Mesenchymal stem cell (in vitro differentiated cells and primary cell): ENCODE results near the gene ARL2.

ENCODE experiments used
- DNase-seq: peaks from one replicate; pipeline ENCODE4 v3.0.0-alpha.2; 2013
- H2AFZ ChIP-seq: one replicate; pipeline ENCODE4 v1.6.1; 2013; ENCODE audit warnings: low read depth, mild to moderate bottlenecking, control low read depth, inconsistent platforms, low read length, moderate library complexity
- H2AK5ac ChIP-seq: 2 replicates; pipeline ENCODE4 v1.6.1; 2013; ENCODE audit warnings: low read length, moderate library complexity, mild to moderate bottlenecking, inconsistent platforms; ENCODE audit not compliant: severe bottlenecking
- H2BK120ac ChIP-seq: one replicate; pipeline ENCODE4 v1.6.1; 2013; ENCODE audit warnings: low read depth, mild to moderate bottlenecking, inconsistent platforms, low read length, moderate library complexity
- H2BK12ac ChIP-seq, 2 experiments: one replicate each; pipeline ENCODE4 v1.6.1; 2013; ENCODE audit warnings: inconsistent platforms in 2 of 2, low read length in 2 of 2, mild to moderate bottlenecking in 2 of 2, moderate library complexity in 2 of 2, control low read depth in 1 of 2
- H2BK15ac ChIP-seq: one replicate; pipeline ENCODE4 v1.6.1; 2013; ENCODE audit warnings: mild to moderate bottlenecking, low read depth, inconsistent platforms; ENCODE audit not compliant: poor library complexity, severe bottlenecking
- H2BK5ac ChIP-seq: 2 replicates; pipeline ENCODE4 v1.6.1; 2013; ENCODE audit warnings: low read depth, mild to moderate bottlenecking, low read length, control low read depth, inconsistent platforms; ENCODE audit not compliant: poor library complexity, severe bottlenecking
- H3K14ac ChIP-seq, 2 experiments: one replicate each; pipeline ENCODE4 v1.6.1; 2013; ENCODE audit warnings: inconsistent platforms in 2 of 2, low read length in 2 of 2, control low read depth in 1 of 2, mild to moderate bottlenecking in 1 of 2, moderate library complexity in 1 of 2
- H3K18ac ChIP-seq, 2 experiments: one replicate each; pipeline ENCODE4 v1.6.1; 2013; ENCODE audit warnings: inconsistent platforms in 2 of 2, low read length in 2 of 2, control low read depth in 1 of 2, low read depth in 1 of 2, mild to moderate bottlenecking in 1 of 2
- H3K23ac ChIP-seq, 2 experiments: one replicate each; pipeline ENCODE4 v1.6.1; 2013; ENCODE audit warnings: inconsistent platforms in 2 of 2, low read length in 2 of 2, mild to moderate bottlenecking in 2 of 2, moderate library complexity in 2 of 2, control low read depth in 1 of 2
- H3K27ac ChIP-seq: 2 replicates; pipeline ENCODE4 v1.5.1; 2013; ENCODE audit warnings: mild to moderate bottlenecking, moderate library complexity, low read length, control low read depth, inconsistent platforms; ENCODE audit not compliant: poor library complexity, severe bottlenecking
- H3K27me3 ChIP-seq, 2 experiments: 2 replicates each; pipeline versions ENCODE4 v1.6.1 to v1.7.0; 2013; ENCODE audit warnings: low read length in 2 of 2, mild to moderate bottlenecking in 2 of 2, moderate library complexity in 2 of 2, control low read depth in 1 of 2, inconsistent platforms in 1 of 2; ENCODE audit not compliant: control insufficient read depth in 1 of 2, insufficient read depth in 1 of 2
- H3K36me3 ChIP-seq, 2 experiments: 2 replicates each; pipeline versions ENCODE4 v1.6.1 to v1.7.0; 2013; ENCODE audit warnings: low read length in 2 of 2, control low read depth in 1 of 2, inconsistent platforms in 1 of 2, low read depth in 1 of 2, mild to moderate bottlenecking in 1 of 2; ENCODE audit not compliant: insufficient read depth in 2 of 2, control insufficient read depth in 1 of 2
- H3K4ac ChIP-seq, 2 experiments: one replicate each; pipeline ENCODE4 v1.6.1; 2013; ENCODE audit warnings: inconsistent platforms in 2 of 2, low read length in 2 of 2, mild to moderate bottlenecking in 2 of 2, moderate library complexity in 2 of 2, control low read depth in 1 of 2, low read depth in 1 of 2
- H3K4me1 ChIP-seq: 2 replicates; pipeline ENCODE4 v1.6.1; 2013; ENCODE audit warnings: low read depth, low read length, control low read depth; ENCODE audit not compliant: control insufficient read depth, insufficient read depth
- H3K4me2 ChIP-seq: 2 replicates; pipeline ENCODE4 v1.6.1; 2013; ENCODE audit warnings: low read length, mild to moderate bottlenecking, inconsistent platforms; ENCODE audit not compliant: poor library complexity, severe bottlenecking
- H3K4me3 ChIP-seq, 2 experiments: 2 replicates each; pipeline versions ENCODE4 v1.5.1 to v1.7.0; 2013; ENCODE audit warnings: low read length in 2 of 2, mild to moderate bottlenecking in 2 of 2, control low read depth in 1 of 2, low read depth in 1 of 2; ENCODE audit not compliant: insufficient read depth in 1 of 2
- H3K79me1 ChIP-seq: replicated peaks from 2 replicates; pipeline ENCODE4 v1.6.1; 2013; ENCODE audit warnings: mild to moderate bottlenecking, control low read depth, low read length, inconsistent platforms; ENCODE audit not compliant: poor library complexity, severe bottlenecking
- H3K9ac ChIP-seq: 2 replicates; pipeline ENCODE4 v1.7.0; 2013; ENCODE audit warnings: mild to moderate bottlenecking, low read length, moderate library complexity
- H3K9me3 ChIP-seq: 2 replicates; pipeline ENCODE4 v1.7.0; 2013; ENCODE audit warnings: mild to moderate bottlenecking, low read length; ENCODE audit not compliant: control insufficient read depth
- H4K8ac ChIP-seq: one replicate; pipeline ENCODE4 v1.6.1; 2013; ENCODE audit warnings: inconsistent platforms, mild to moderate bottlenecking, low read length, moderate library complexity
- H4K91ac ChIP-seq: one replicate; pipeline ENCODE4 v1.6.1; 2013; ENCODE audit warnings: mild to moderate bottlenecking, low read length, inconsistent platforms
- WGBS: methylation state at CpG from one replicate; pipeline ENCODE4 v1.1.7; 2013; ENCODE audit warnings: mixed read lengths; 5-methylcytosine and 5-hydroxymethylcytosine counted together

Gene ARL2

GRCh38 chr11:65032216-65032615 is 18.3 kb downstream of the ARL2 start:
- no peak overlapping the region for H3K4me3 ChIP-seq
- H3K27ac ChIP-seq, result no peak overlapping the region
- no peak overlapping the region for H4K8ac ChIP-seq
- no peak overlapping the region for H3K23ac ChIP-seq
- DNase-seq, result no peak
- peaks cover 17% of the 10 kb centered on the region for H3K79me1 ChIP-seq
- H3K9ac ChIP-seq, result no peak overlapping the region
- no peak overlapping the region for H3K18ac ChIP-seq
- H2BK15ac ChIP-seq, result no peak overlapping the region
- H3K27me3 ChIP-seq, result no peaks in the 10 kb centered on the region
- no peak overlapping the region for H2AK5ac ChIP-seq
- no peak overlapping the region for H3K4me2 ChIP-seq
- no peak overlapping the region for H2BK12ac ChIP-seq
- H3K36me3 ChIP-seq, result peaks cover 48 to 54% of the 10 kb centered on the region in 2 experiments
- H2AFZ ChIP-seq, result no peak overlapping the region
- H4K91ac ChIP-seq, result no peak overlapping the region
- WGBS, result 84% methylated on average over 13 of the region's 13 CpGs
- H2BK5ac ChIP-seq, result no peak overlapping the region
- H3K4ac ChIP-seq, result no peak overlapping the region
- H2BK120ac ChIP-seq, result no peak overlapping the region
- H3K4me1 ChIP-seq, result peaks cover 2% of the 10 kb centered on the region
- no peaks in the 10 kb centered on the region for H3K9me3 ChIP-seq
- no peak overlapping the region for H3K14ac ChIP-seq

GRCh38 chr11:65034423-65034822 is 20.5 kb downstream of the ARL2 start:
- H2AFZ ChIP-seq, result no peak overlapping the region
- H2BK12ac ChIP-seq, result no peak overlapping the region
- H3K18ac ChIP-seq, result no peak overlapping the region
- H3K14ac ChIP-seq, result no peak overlapping the region
- H3K9me3 ChIP-seq, result no peaks in the 10 kb centered on the region
- no peak overlapping the region for H2AK5ac ChIP-seq
- H4K8ac ChIP-seq, result no peak overlapping the region
- H3K4me1 ChIP-seq, result no peaks in the 10 kb centered on the region
- no peak overlapping the region for H2BK5ac ChIP-seq
- peaks cover 10% of the 10 kb centered on the region for H3K79me1 ChIP-seq
- H3K4me3 ChIP-seq, result no peak overlapping the region
- DNase-seq, result no peak
- H2BK15ac ChIP-seq, result no peak overlapping the region
- H2BK120ac ChIP-seq, result no peak overlapping the region
- no peak overlapping the region for H3K27ac ChIP-seq
- no peak overlapping the region for H3K9ac ChIP-seq
- H3K4me2 ChIP-seq, result no peak overlapping the region
- peaks cover 65 to 72% of the 10 kb centered on the region in 2 experiments for H3K36me3 ChIP-seq
- H4K91ac ChIP-seq, result no peak overlapping the region
- 97% methylated on average over 2 of the region's 2 CpGs for WGBS
- no peaks in the 10 kb centered on the region for H3K27me3 ChIP-seq
- H3K23ac ChIP-seq, result no peak overlapping the region
- H3K4ac ChIP-seq, result no peak overlapping the region

GRCh38 chr11:65035579-65035978 is 21.6 kb downstream of the ARL2 start:
- H2AFZ ChIP-seq, result no peak overlapping the region
- no peaks in the 10 kb centered on the region for H3K27me3 ChIP-seq
- H4K8ac ChIP-seq, result no peak overlapping the region
- H3K4me3 ChIP-seq, result no peak overlapping the region
- no peak overlapping the region for H4K91ac ChIP-seq
- peaks cover 72 to 76% of the 10 kb centered on the region in 2 experiments for H3K36me3 ChIP-seq
- H3K4me1 ChIP-seq, result peaks cover 2% of the 10 kb centered on the region
- no peak overlapping the region for H2BK5ac ChIP-seq
- H3K27ac ChIP-seq, result no peak overlapping the region
- peaks cover 9% of the 10 kb centered on the region for H3K79me1 ChIP-seq
- no peak overlapping the region for H2AK5ac ChIP-seq
- WGBS, result 90% methylated on average over 11 of the region's 11 CpGs
- no peak for DNase-seq
- H3K4ac ChIP-seq, result no peak overlapping the region
- H3K9ac ChIP-seq, result no peak overlapping the region
- no peak overlapping the region for H3K18ac ChIP-seq
- no peak overlapping the region for H2BK120ac ChIP-seq
- H2BK15ac ChIP-seq, result no peak overlapping the region
- H3K14ac ChIP-seq, result no peak overlapping the region
- no peak overlapping the region for H3K23ac ChIP-seq
- no peak overlapping the region for H3K4me2 ChIP-seq
- H2BK12ac ChIP-seq, result no peak overlapping the region
- H3K9me3 ChIP-seq, result no peaks in the 10 kb centered on the region

GRCh38 chr11:65036931-65037330 is 23.0 kb downstream of the ARL2 start:
- H3K23ac ChIP-seq, result no peak overlapping the region
- no peaks in the 10 kb centered on the region for H3K9me3 ChIP-seq
- no peak overlapping the region for H2BK15ac ChIP-seq
- H3K9ac ChIP-seq, result no peak overlapping the region
- H3K4ac ChIP-seq, result no peak overlapping the region
- no peak overlapping the region for H3K18ac ChIP-seq
- H3K36me3 ChIP-seq, result peaks cover 65 to 66% of the 10 kb centered on the region in 2 experiments
- no peak overlapping the region for H2BK5ac ChIP-seq
- no peak overlapping the region for H3K27ac ChIP-seq
- no peaks in the 10 kb centered on the region for H3K27me3 ChIP-seq
- no peak overlapping the region for H2BK12ac ChIP-seq
- no peak overlapping the region for H3K14ac ChIP-seq
- H3K4me3 ChIP-seq, result no peak overlapping the region
- no peak overlapping the region for H2AK5ac ChIP-seq
- WGBS, result 100% methylated on average over 4 of the region's 6 CpGs
- no peak overlapping the region for H4K8ac ChIP-seq
- no peak overlapping the region for H3K4me2 ChIP-seq
- no peak for DNase-seq
- no peak overlapping the region for H4K91ac ChIP-seq
- H3K4me1 ChIP-seq, result peaks cover 6% of the 10 kb centered on the region
- H3K79me1 ChIP-seq, result peaks cover 6% of the 10 kb centered on the region
- no peak overlapping the region for H2BK120ac ChIP-seq
- H2AFZ ChIP-seq, result no peak overlapping the region
